GM21381 (cell line): ENCODE measurements around the gene PTPRN2.

Experiments
- ATAC-seq: cut with Tn5 transposase; IDR thresholded peaks from one replicate; pipeline ENCODE4 v1.9.1; 2021; ENCODE audit warnings: mild to moderate bottlenecking, moderate library complexity; ENCODE audit not compliant: unreplicated experiment

Gene PTPRN2

GRCh38 chr7:158070222-158070920, 517.3 kb downstream of the PTPRN2 start:
- ATAC-seq, result no peak

- no peak for ATAC-seq
Measured at GRCh38 chr7:158068853-158069252, 518.8 kb downstream of the PTPRN2 start.

GRCh38 chr7:158067931-158068482, 519.6 kb downstream of the PTPRN2 start:
- no peak for ATAC-seq

GRCh38 chr7:158067219-158067930, 520.2 kb downstream of the PTPRN2 start:
- no peak for ATAC-seq

- no peak for ATAC-seq
Measured at GRCh38 chr7:158066085-158066484, 521.5 kb downstream of the PTPRN2 start.

GRCh38 chr7:158065340-158065739, 522.3 kb downstream of the PTPRN2 start:
- ATAC-seq, result no peak

- ATAC-seq, result no peak
Measured at GRCh38 chr7:158064631-158065030, 523.0 kb downstream of the PTPRN2 start.

GRCh38 chr7:158063850-158064610, 523.6 kb downstream of the PTPRN2 start:
- ATAC-seq, result no peak

GRCh38 chr7:158062661-158063060, 525.0 kb downstream of the PTPRN2 start:
- no peak for ATAC-seq

GRCh38 chr7:158061884-158062656, 525.6 kb downstream of the PTPRN2 start:
- ATAC-seq, result no peak

- ATAC-seq, result no peak
Measured at GRCh38 chr7:158061026-158061630, 526.5 kb downstream of the PTPRN2 start.

GRCh38 chr7:158060216-158060615, 527.4 kb downstream of the PTPRN2 start:
- ATAC-seq, result no peak

GRCh38 chr7:158057446-158057845, 530.2 kb downstream of the PTPRN2 start:
- ATAC-seq, result no peak

GRCh38 chr7:158056761-158057160, 530.9 kb downstream of the PTPRN2 start:
- no peak for ATAC-seq

- ATAC-seq, result no peak
Measured at GRCh38 chr7:158055726-158056510, 531.7 kb downstream of the PTPRN2 start.

- ATAC-seq, result no peak
Measured at GRCh38 chr7:158054611-158055010, 533.0 kb downstream of the PTPRN2 start.

- ATAC-seq, result no peak
Measured at GRCh38 chr7:158054081-158054480, 533.5 kb downstream of the PTPRN2 start.

GRCh38 chr7:158053183-158053915, 534.3 kb downstream of the PTPRN2 start:
- no peak for ATAC-seq
